GM21529 (cell line): ENCODE measurements around the gene CALCOCO1.

Source experiments
- ATAC-seq: cut with Tn5 transposase; IDR thresholded peaks from one replicate; pipeline ENCODE4 v1.9.1; 2021; ENCODE audit not compliant: unreplicated experiment

CALCOCO1 gene

DNA sequence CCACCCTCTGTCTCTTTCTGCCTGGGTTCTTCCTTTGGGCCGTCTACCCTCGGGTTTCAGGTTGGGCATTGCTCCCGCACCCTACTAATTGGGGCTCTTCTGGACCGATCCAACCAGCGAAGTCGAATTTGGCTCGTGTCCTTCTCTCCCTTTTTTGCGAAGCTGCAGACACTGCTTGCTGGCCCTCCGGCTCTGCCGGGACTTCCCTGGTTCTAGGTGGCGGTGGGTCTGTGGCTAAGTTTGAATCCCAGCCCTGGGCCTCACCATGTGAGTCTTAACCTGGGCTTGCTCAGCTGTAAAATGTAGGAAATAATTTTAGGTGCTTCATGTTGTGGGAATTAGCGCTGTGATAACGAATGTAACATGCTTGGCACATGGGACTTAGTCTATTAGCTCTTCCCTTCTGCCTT is 24.9 kb upstream of the CALCOCO1 start:
- ATAC-seq = no peak

DNA sequence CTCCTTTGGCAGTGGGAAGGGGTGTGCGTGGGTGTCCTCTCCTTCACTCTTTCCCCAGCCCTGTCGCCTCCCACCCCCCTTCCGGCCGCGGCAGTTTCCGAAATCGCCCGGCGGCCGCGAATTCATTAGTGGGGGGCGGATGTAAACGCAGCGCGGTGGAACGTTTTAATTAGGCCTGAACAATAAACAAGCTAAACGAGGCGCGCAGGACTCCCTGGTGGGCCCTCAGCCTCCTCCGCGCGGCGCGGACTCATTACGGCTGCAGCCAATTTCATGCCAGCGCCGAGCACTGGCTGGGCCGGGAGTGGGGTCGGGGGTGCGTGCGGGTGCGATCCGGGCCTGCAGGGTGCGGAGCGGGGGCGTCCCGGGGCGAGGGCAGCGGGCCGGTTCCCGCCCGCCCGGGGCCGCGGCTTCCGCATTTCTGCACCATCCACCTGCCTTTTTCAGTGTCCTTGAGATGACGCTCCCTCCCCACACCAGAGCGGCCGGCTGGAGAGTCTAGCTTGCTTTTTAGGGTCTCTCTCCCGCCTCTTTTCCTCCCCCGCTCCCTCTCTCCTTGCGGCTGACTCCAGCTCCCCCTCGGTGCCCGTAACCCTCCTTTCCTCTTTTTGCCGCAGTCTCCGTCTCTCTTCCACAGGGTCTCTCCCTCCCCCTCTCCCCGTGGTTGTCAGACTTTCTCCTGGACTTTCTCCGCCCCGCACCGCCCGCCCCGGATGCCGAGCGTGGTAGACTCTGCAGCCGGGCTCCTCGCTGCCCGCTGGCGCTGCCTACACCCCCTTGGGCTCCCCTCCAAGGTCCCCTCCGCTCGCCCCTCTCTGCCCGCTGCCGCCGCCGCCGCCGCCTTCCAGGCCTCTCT is 24.3 kb upstream of the CALCOCO1 start, which contains the start of gene CISTR:
TSS of gene CISTR (minus strand) at position 644 of the 856 bp plus-strand sequence.
- peak; percentile 37 for ATAC-seq

- ATAC-seq = peak; percentile 29
Observed at GRCh38 chr12:53750812-53751335, 23.6 kb upstream of the CALCOCO1 start.

DNA sequence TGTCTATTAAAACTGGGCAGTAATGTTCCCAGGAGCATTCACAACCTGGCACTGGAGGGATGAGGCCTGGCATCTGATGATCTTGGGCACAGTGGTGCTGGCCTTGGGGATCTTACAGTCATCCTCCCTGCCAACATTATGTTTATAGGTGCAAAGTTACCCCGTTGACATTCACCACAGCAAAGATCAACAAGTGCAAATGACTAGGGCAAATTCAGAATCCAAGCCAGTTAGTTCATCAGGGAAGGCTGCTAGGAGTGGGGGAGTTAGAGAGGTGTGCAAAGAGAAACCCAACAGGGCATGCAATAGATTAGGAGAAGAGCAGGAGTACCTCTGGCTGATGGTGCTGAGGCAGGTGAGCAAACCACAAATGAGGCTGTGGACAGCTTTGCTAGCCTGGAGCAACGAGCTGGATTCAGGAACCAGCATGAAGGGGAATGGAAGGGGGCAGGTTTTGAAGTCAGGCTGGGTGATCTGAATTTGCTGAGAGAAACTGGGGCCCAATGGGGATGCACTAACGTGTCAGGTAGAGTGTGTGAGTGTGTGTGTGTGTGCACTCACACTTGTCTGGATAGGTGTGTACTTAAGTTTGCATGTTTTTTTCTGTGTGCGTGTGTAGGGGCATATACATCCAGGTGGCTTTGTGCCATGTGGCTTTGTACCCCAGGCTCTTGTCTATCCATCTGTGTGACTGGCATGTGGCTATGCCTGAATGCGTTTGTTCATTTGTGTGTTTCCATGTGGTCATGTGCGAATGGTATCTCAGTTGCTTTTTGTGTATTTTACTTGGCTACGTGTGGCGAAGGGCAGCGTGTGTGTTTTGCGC is 22.9 kb upstream of the CALCOCO1 start:
- no peak for ATAC-seq

- no peak for ATAC-seq
Observed at GRCh38 chr12:53748072-53748840, 21.0 kb upstream of the CALCOCO1 start.

GRCh38 chr12:53747095-53747494 is 19.8 kb upstream of the CALCOCO1 start:
- ATAC-seq = no peak

DNA sequence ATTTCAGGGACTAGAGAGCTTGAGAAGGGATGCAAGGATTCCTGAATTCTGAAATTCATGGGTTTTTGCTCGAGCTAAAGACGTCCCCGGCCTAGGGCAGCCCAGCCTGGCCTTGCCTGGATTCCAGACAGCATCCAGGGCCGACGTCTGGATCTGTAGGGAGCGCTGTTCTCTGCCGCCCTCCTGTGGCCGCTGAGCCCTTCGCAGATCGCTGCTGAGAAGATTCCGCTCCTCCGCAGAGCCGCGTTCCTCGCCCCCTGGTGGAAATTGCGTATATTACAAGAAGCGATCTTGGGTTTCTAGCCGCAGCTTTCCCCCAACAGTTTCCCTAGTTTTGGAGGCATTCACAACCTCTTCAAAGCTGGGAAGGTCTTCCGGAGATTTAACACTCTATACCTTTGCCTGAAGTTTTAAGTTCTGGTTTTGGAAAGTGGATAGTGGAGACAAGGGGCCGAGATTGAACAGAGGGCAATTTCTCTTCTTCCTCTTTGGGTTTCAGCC is 19.4 kb upstream of the CALCOCO1 start:
- peak; percentile 42 for ATAC-seq

GRCh38 chr12:53744751-53745150 is 17.5 kb upstream of the CALCOCO1 start:
- no peak for ATAC-seq

DNA sequence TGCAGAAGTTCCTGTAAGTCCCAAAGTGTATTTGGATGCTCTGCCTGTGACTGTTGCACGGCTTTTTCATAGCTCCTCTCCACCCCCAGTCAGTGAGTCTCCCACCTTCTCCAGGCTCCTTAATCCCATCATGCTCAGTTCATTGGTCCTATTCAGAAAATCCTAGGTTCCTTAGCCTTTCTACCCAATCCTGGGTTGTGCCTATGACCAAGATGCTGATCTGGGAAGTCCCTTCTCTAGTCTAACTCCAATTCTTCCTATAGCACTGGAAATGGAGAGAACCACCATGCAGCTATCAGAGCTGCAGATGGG is 16.8 kb upstream of the CALCOCO1 start:
- ATAC-seq = no peak

- peak; percentile 50 for ATAC-seq
Observed at GRCh38 chr12:53743266-53744129, 16.2 kb upstream of the CALCOCO1 start.

- no peak for ATAC-seq
Observed at GRCh38 chr12:53740130-53740491, 12.9 kb upstream of the CALCOCO1 start.

DNA sequence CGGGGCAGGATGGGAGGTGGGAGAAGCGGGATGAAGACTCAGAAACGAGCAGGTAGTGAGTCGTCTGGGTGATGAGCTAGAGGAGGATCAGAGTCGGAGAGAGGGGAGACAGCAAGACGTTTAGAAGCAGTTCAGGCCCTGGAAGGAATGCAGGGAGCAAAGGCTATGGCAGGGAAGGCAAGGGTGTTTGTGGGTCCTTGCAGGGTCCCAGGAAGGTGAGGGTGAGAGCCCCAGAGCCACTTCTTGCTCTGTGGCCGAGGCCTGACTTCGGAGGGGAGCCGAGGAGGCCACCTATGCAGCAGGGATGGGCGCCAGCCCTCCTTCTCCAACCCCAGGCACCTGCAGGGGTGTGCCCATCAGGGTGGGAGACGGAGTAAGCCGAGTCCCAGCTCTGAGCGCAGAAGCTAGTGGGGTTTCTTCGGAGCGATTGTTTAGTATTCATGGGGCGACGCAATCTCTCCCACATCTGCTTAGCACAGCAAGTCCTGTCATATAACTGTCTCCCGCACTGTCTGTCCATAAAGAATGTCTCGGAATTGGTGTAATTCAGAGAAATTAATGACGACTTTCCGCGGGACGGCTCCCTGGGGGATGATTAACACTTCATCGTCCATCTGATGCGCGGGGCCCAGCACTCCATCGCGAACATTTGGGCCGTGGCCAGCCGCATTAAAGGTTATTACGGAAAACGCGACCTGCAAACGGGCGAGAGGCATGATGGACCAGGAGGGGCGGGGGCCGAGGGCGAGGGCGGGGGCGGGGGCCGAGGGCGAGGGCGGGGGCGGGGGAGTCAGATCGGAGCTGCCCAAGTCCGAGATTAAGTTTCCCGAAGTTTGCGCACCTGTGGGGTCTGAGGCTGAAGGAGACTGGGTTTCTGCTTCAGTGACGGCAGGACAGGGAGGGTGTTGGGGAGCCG is 12.2 kb upstream of the CALCOCO1 start:
- no peak for ATAC-seq

DNA sequence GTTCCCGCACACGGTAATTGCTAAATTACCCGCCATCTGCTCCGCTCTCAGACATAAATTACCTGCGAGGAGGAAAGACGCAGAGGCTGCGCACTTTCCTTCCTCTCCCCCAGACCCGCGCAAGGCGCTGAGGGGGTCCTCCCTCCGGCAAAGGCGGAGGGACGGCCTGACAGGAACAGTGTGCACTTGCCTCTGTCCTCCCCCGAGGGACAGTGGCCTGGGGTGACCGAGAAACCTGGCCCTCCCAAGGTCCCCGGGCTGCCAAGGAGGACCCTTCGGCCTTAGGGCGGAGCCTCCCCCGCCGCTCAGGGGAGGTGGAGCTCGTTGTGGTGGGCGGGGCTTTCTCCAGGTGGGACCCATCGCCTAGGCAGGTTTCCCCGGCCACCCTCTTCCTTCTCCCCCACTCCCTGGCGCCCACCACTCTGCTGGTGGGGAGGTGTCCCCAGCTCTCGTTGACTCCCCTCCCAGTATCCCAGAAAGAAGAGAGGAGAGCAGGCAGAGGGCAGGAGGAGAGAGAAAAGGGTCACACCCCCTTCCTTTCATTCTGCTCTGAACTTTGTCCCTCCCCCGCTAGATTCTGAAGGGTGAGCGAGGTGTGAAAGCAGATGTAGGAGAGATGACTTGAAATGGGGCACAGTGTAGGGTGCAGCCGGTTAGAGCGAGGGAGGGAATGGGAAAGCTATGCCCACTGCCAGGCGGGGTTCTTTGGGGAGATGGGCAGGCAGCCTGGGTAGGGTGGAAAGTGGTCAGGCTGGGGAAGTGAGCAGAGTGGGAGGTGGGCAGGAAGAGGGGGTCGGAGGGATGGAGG is 11.4 kb upstream of the CALCOCO1 start:
- ATAC-seq = no peak

DNA sequence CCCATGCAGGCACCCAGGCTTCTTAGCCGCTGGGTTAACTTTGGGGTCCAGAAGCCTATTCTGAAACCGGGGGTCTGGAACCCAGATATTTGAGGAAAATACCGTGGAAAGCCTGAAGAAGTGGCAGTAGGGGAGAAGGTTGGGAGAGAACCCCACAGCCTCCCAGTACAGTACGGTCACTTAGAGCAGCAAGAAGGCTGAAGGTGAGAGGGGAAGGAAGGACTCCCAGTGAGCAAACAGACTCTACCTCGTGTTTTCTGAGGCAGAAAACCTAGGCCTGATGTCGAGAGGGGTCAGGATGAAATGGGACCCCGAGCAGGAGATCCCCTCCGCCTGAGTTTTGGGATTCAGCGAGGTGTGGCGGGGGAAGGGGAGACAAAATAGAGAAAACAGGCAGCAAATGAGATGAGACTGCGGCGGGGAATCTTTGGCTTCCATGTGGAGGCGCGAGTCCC is 10.7 kb upstream of the CALCOCO1 start:
- no peak for ATAC-seq

DNA sequence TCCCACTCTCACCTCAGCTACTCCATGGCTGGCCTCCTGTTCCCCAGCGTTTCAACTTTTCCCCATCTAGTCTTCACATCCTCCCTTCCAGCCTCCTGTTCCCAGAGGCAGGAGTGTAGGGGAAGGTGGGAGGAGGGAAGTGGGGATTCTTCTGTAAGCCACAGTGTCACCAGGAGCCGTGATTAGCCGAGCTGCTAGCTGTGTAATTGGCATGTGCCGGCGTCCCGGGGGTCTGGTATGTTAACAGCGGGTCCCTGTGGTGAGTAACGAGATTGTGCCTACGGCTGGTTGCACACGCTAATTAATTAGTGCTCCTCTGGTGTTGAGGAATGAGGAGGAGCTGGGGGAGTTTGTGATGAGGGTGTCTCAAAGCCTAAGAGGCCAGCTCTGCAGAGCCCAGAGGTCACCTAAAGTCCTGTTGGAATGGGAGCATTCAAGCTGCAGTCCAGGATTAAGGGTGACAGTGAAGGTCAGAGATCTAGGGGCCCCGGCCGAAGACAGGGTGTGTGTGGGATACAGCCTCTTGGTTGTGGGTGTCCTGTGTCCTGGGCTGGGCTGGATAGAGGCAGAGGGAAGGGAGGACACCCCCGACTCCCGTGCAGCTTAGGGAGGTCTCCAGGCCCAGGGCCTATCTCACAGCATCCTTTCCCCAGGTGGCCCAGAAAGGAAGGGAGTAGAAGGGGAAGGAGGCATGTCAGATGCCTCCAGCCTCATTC is 10.0 kb upstream of the CALCOCO1 start:
- ATAC-seq = no peak

DNA sequence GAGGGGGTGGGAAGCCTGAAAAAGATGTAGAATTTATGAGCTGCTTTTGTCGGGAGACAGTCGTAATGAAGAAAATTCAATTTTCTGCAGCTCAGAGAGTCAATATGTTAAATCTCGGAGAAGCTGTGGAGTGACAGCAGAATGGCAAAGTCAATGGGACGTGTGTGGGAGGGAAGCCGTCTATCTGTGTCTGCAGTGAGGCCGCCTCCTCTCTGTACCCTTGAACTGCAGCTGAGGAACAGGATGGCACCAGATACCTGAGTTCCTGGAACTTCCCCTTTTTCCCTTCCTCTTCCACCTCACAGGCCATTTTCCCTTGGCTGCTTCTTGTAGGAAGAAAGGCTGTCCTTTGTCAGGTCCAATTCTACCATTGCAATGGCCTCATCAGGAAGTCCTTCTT is 9.3 kb upstream of the CALCOCO1 start:
- ATAC-seq = no peak

- ATAC-seq = no peak
Observed at GRCh38 chr12:53735556-53735955, 8.3 kb upstream of the CALCOCO1 start.
